B cell (primary cell): ENCODE measurements around the gene CELF4. TPM values are rescaled to one million over a fixed set of nuclear protein-coding genes. Genes with fewer than 3 reads are reported as not detected.

ENCODE experiments used
- ATAC-seq: fragments of 200-7000 bp; cut with Tn5 transposase; one replicate; pipeline ENCODE4 v1.10.0; 2021; ENCODE audit warnings: low read depth, mild to moderate bottlenecking, moderate number of reproducible peaks, moderate library complexity
- CTCF ChIA-PET: fragments of 350-600 bp; sonication (Branson Sonifier 250); formaldehyde crosslinking; loops from one replicate; lab custom pipeline; 2021; ENCODE audit warnings: antibody characterized with exemption, inconsistent platforms; lab: Charles Lee
- POLR2A ChIA-PET: fragments of 350-600 bp; sonication (Branson Sonifier 250); formaldehyde crosslinking; loops from one replicate; lab custom pipeline; 2021; ENCODE audit warnings: antibody characterized with exemption; lab: Charles Lee
- DNase-seq: peaks from one replicate; pipeline ENCODE4 v3.0.0; 2013
- H2AFZ ChIP-seq: 2 replicates; pipeline ENCODE4 v1.6.1; 2012; ENCODE audit warnings: mild to moderate bottlenecking, low read depth, low read length; ENCODE audit not compliant: insufficient read depth, poor library complexity, severe bottlenecking
- H3K27ac ChIP-seq, 2 donors: 1 replicate in 1 of 2; 2 replicates in 1 of 2; pipeline ENCODE4 v1.5.1; 2012 to 2013; ENCODE audit warnings: low read length in 2 of 2, mild to moderate bottlenecking in 2 of 2, moderate library complexity in 1 of 2
- H3K27me3 ChIP-seq, 4 experiments: fragments of 200-600 bp in 1 of 4; sonication (generic) in 1 of 4; replicated peaks in 1 of 4; 1 replicate in 2 of 4; 2 replicates in 2 of 4; pipeline versions ENCODE4 v1.6.1 to v1.7.0; 2013 to 2016; ENCODE audit warnings: low read length in 3 of 4, mild to moderate bottlenecking in 2 of 4, mixed read lengths in 1 of 4, moderate library complexity in 1 of 4; ENCODE audit not compliant: insufficient read depth in 4 of 4, control insufficient read depth in 3 of 4; ENCODE audit errors: control extremely low read depth in 1 of 4
- H3K36me3 ChIP-seq, 2 experiments: replicated peaks in 1 of 2; 1 replicate in 1 of 2; 2 replicates in 1 of 2; pipeline versions ENCODE4 v1.6.1 to v1.7.1; 2013; ENCODE audit warnings: low read length in 1 of 2; ENCODE audit not compliant: insufficient read depth in 2 of 2, control insufficient read depth in 1 of 2; ENCODE audit errors: control extremely low read depth in 1 of 2, extremely low read depth in 1 of 2
- H3K4me1 ChIP-seq, 2 donors: fragments of 200-600 bp in 1 of 2; sonication (generic) in 1 of 2; 1 replicate in 1 of 2; 2 replicates in 1 of 2; pipeline versions ENCODE4 v1.5.1 to v1.6.1; 2013 to 2017; ENCODE audit warnings: low read length in 2 of 2; ENCODE audit not compliant: control insufficient read depth in 2 of 2, insufficient read depth in 2 of 2
- H3K4me2 ChIP-seq: replicated peaks from 2 replicates; pipeline ENCODE3; 2012; ENCODE audit warnings: mild to moderate bottlenecking, low read depth, low read length; ENCODE audit not compliant: poor library complexity, severe bottlenecking
- H3K4me3 ChIP-seq, 5 experiments: fragments of 200-600 bp in 1 of 5; sonication (generic) in 1 of 5; 1 replicate in 3 of 5; 2 replicates in 2 of 5; pipeline versions ENCODE4 v1.5.1 to v1.7.0; 2011 to 2016; ENCODE audit warnings: low read length in 4 of 5, mild to moderate bottlenecking in 4 of 5, low read depth in 2 of 5, control low read depth in 1 of 5, moderate library complexity in 1 of 5; ENCODE audit not compliant: insufficient read depth in 1 of 5; ENCODE audit errors: control extremely low read depth in 1 of 5, extremely low read depth in 1 of 5
- H3K79me2 ChIP-seq: fragments of 200-600 bp; sonication (generic); one replicate; pipeline ENCODE4 v1.6.0; 2016; ENCODE audit warnings: low read length; ENCODE audit not compliant: control insufficient read depth, insufficient read depth
- H3K9ac ChIP-seq: fragments of 200-600 bp; sonication (generic); 2 replicates; pipeline ENCODE4 v1.6.1; 2017; ENCODE audit warnings: mild to moderate bottlenecking, low read length, moderate library complexity
- H3K9me3 ChIP-seq, 3 donors: one replicate each; pipeline versions ENCODE4 v1.6.1 to v1.7.1; 2013; ENCODE audit warnings: low read length in 2 of 3; ENCODE audit not compliant: control insufficient read depth in 2 of 3, insufficient read depth in 1 of 3; ENCODE audit errors: control extremely low read depth in 1 of 3
- H4K20me1 ChIP-seq: 2 replicates; pipeline ENCODE4 v1.6.0; 2012; ENCODE audit warnings: mild to moderate bottlenecking, low read length; ENCODE audit not compliant: insufficient read depth, control insufficient read depth, poor library complexity, severe bottlenecking
- H3K27ac Mint-ChIP-seq: one replicate; pipeline ENCODE4 v1.8.0; 2021; ENCODE audit warnings: mixed read lengths
- H3K27me3 Mint-ChIP-seq: one replicate; pipeline ENCODE4 v1.8.0; 2021; ENCODE audit warnings: mixed read lengths
- H3K4me1 Mint-ChIP-seq: one replicate; pipeline ENCODE4 v1.8.0; 2021; ENCODE audit warnings: mixed read lengths
- H3K4me3 Mint-ChIP-seq: one replicate; pipeline ENCODE4 v1.8.0; 2021; ENCODE audit warnings: mixed read lengths
- H3K9me3 Mint-ChIP-seq: one replicate; pipeline ENCODE4 v1.8.0; 2022; ENCODE audit warnings: mixed read lengths; ENCODE audit not compliant: insufficient read depth
- EZH2 ChIP-seq: IDR thresholded peaks from 2 replicates; pipeline ENCODE4 v1.6.1; 2012; ENCODE audit warnings: borderline replicate concordance, low read depth, mild to moderate bottlenecking, moderate library complexity, low read length; ENCODE audit not compliant: insufficient read depth, poor library complexity, severe bottlenecking
- WGBS: methylation state at CpG from one replicate; pipeline ENCODE4 v1.1.5; 2013; ENCODE audit warnings: missing lambda C conversion rate; ENCODE audit not compliant: insufficient coverage; 5-methylcytosine and 5-hydroxymethylcytosine counted together
- intact Hi-C: fragments of 100-400 bp; cut with micrococcal nuclease; formaldehyde crosslinking; loops from one replicate; pipeline ENCODE4 v1.10.0; 2022
- polyA plus RNA-seq: library from polyadenylated mRNA; depleted of rRNA; stranded (reverse); fragments of >200 nt; gene quantifications from 2 replicates; pipeline ENCODE4 v1.2.3, GENCODE V29; 2012
- total RNA-seq, 2 donors: library from RNA; stranded (reverse); fragments of 120-200 nt in 1 of 2; gene quantifications; 1 replicate in 1 of 2; 2 replicates in 1 of 2; pipeline versions ENCODE4 v1.2.3 to v1.2.4, GENCODE V29; 2013 to 2022
- TF ChIP-seq, protein P1 (sequence below): fragments of 200-600 bp; IDR thresholded peaks from one replicate; pipeline ENCODE4 v1.8.0; 2022; ENCODE audit warnings: antibody characterized with exemption, mild to moderate bottlenecking

Gene CELF4
- total and polyA plus RNA-seq, 2 donors (not counting 1 experiment from before 2014, with no cell fraction given), result not detected

DNA sequence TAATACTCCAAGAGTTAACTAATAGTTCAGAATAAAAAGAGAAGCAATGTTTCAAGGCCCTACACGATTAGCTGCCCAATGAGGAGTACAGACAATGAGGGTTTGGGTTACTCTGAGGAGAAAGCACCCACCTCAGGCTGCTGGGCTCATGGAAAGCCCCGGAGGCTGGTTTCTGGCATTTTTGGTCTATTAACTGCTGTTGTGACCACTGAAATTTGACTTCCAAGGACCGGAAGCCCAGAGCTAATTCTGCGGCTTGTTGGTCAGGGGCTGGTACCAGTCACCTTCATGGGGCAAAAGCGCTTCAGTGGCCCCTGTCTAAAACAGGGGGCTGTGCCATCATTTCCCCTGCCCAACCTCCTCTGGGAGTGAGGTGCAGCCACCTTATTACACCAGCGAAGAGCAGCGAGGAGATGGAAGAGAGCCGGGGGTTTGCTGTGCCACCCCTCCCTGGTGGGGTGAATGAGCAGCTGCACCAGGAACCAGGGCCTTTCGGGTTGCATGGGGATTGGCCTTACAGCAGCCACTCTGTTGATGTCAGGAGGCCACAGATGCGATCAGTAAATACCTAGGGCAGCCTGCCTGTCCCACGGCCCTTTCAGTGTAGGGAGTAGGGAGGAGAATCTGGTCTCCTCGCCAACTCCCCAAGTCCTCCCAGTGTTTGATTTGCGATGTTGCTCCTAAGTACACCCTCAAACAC lies 131.3 kb downstream of the CELF4 start:
- Mint-ChIP-seq H3K9me3 (no peaks in the 10 kb centered on the region), H3K27ac (no peak overlapping the region), H3K27me3 (peaks cover 4% of the 10 kb centered on the region), H3K4me1 (no peaks in the 10 kb centered on the region), H3K4me3 (no peak overlapping the region)
- Histone ChIP-seq H3K27ac (no peak overlapping the region), H3K27me3 (no peaks in the 10 kb centered on the region), H2AFZ (no peak overlapping the region), H3K9ac (no peak overlapping the region), H3K9me3 (peaks cover 0 to 4% (median 0%) of the 10 kb centered on the region in 3 donors), H3K4me1 (no peaks in the 10 kb centered on the region), H3K79me2 (no peaks in the 10 kb centered on the region), H3K4me3 (no peak overlapping the region), H4K20me1 (no peaks in the 10 kb centered on the region), H3K4me2 (no peak overlapping the region), H3K36me3 (no peaks in the 10 kb centered on the region)
- DNase-seq (no peak), ATAC-seq (no peak)
- 85% methylated on average over 9 of the region's 13 CpGs for WGBS
- CTCF ChIA-PET, result no interaction called here
- TF ChIP-seq EZH2, result no peak
- TF ChIP-seq, protein P1, sequence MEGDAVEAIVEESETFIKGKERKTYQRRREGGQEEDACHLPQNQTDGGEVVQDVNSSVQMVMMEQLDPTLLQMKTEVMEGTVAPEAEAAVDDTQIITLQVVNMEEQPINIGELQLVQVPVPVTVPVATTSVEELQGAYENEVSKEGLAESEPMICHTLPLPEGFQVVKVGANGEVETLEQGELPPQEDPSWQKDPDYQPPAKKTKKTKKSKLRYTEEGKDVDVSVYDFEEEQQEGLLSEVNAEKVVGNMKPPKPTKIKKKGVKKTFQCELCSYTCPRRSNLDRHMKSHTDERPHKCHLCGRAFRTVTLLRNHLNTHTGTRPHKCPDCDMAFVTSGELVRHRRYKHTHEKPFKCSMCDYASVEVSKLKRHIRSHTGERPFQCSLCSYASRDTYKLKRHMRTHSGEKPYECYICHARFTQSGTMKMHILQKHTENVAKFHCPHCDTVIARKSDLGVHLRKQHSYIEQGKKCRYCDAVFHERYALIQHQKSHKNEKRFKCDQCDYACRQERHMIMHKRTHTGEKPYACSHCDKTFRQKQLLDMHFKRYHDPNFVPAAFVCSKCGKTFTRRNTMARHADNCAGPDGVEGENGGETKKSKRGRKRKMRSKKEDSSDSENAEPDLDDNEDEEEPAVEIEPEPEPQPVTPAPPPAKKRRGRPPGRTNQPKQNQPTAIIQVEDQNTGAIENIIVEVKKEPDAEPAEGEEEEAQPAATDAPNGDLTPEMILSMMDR, result no peak
- POLR2A ChIA-PET, result no interaction called here
- intact Hi-C loops, result no loop called here

DNA sequence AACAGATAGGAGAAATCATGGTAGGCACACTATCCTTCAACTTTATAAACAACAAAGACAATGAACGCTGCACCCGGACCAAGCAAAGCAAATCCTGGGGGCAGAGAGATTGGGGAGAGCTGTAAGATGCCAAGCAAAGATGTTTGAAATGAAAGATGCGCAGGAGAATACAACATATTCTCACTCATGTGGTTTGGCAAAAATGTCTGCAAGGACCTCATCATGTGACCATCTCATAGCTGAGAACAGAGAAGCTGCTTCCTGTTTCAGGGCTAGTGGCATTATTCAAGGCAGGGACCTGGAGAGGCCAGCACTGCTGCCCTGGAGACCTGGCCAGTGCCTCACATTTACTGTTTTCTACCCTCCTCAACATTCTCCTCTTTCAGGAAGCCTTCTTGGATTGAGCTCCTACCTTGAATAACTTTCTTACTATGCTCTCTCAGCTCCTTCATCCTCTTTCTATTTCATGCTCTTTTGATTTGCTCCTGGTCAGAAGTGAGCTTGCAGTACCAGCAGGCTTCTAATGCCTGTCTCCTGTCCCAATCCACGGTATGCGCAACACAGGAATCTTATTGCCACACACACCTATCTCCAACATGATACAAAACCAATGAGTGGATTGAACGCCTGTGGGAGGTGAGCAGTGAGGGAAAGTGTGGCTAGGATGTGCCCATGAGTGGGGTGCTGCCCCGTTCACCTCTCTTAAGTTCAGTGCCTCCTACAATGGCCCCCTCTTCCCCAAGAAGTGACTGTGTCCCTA lies 133.0 kb downstream of the CELF4 start:
- no peak overlapping the region for H2AFZ ChIP-seq
- WGBS, result 100% methylated on average over 1 of the region's 7 CpGs
- Mint-ChIP-seq H3K27ac (no peak overlapping the region), H3K4me1 (no peaks in the 10 kb centered on the region), H3K27me3 (peaks cover 4% of the 10 kb centered on the region), H3K9me3 (no peaks in the 10 kb centered on the region), H3K4me3 (no peak overlapping the region)
- DNase-seq, result no peak
- no peak overlapping the region for H3K4me2 ChIP-seq
- no peak for ATAC-seq
- H3K9me3 ChIP-seq, result peaks cover 0 to 4% (median 0%) of the 10 kb centered on the region in 3 donors
- H3K4me3 ChIP-seq, result no peak overlapping the region
- no peak overlapping the region for H3K27ac ChIP-seq
- no peaks in the 10 kb centered on the region for H4K20me1 ChIP-seq
- POLR2A ChIA-PET, result no interaction called here
- no peaks in the 10 kb centered on the region for H3K27me3 ChIP-seq
- H3K36me3 ChIP-seq, result no peaks in the 10 kb centered on the region
- H3K9ac ChIP-seq, result no peak overlapping the region
- intact Hi-C loops, result no loop called here
- no peaks in the 10 kb centered on the region for H3K79me2 ChIP-seq
- TF ChIP-seq EZH2, result no peak
- TF ChIP-seq, protein P1, result no peak
- no peaks in the 10 kb centered on the region for H3K4me1 ChIP-seq
- CTCF ChIA-PET, result no interaction called here
